Measurements from ENCODE around the gene TMEM200A. TPM values are rescaled to one million over a fixed set of nuclear protein-coding genes. Genes with fewer than 3 reads are reported as not detected.

TMEM200A gene
- total RNA-seq, 1 donor from 2014 or later, result 3.5 TPM

- Mint-ChIP-seq H3K27me3 (ENCODE audit: unreplicated experiment) (no peaks in the 10 kb centered on the region), H3K36me3 (ENCODE audit: low read depth, unreplicated experiment) (no peaks in the 10 kb centered on the region), H3K27ac (ENCODE audit: unreplicated experiment) (no peak overlapping the region), H3K9me3 (ENCODE audit: unreplicated experiment) (no peaks in the 10 kb centered on the region), H3K4me1 (ENCODE audit: unreplicated experiment) (no peaks in the 10 kb centered on the region), H3K4me3 (ENCODE audit: unreplicated experiment) (no peak overlapping the region)
- DNase-seq (ENCODE audit: low spot score), result no peak
- TF ChIP-seq CTCF (IDR thresholded peaks at IDR 0.05; ENCODE audit: unreplicated experiment), result no peak
Measured at GRCh38 chr6:130453230-130453629, 87.4 kb downstream of the TMEM200A start.

- H3K9me3 Mint-ChIP-seq (ENCODE audit: unreplicated experiment), result no peaks in the 10 kb centered on the region
- no peak overlapping the region for H3K27ac Mint-ChIP-seq (ENCODE audit: unreplicated experiment)
- no peak for DNase-seq (ENCODE audit: low spot score)
- H3K36me3 Mint-ChIP-seq (ENCODE audit: low read depth, unreplicated experiment), result no peaks in the 10 kb centered on the region
- TF ChIP-seq CTCF (IDR thresholded peaks at IDR 0.05; ENCODE audit: unreplicated experiment), result no peak
- H3K4me1 Mint-ChIP-seq (ENCODE audit: unreplicated experiment), result no peaks in the 10 kb centered on the region
- H3K27me3 Mint-ChIP-seq (ENCODE audit: unreplicated experiment), result peaks cover 1% of the 10 kb centered on the region
- no peak overlapping the region for H3K4me3 Mint-ChIP-seq (ENCODE audit: unreplicated experiment)
Measured at GRCh38 chr6:130457605-130458004, 91.8 kb downstream of the TMEM200A start.

DNA sequence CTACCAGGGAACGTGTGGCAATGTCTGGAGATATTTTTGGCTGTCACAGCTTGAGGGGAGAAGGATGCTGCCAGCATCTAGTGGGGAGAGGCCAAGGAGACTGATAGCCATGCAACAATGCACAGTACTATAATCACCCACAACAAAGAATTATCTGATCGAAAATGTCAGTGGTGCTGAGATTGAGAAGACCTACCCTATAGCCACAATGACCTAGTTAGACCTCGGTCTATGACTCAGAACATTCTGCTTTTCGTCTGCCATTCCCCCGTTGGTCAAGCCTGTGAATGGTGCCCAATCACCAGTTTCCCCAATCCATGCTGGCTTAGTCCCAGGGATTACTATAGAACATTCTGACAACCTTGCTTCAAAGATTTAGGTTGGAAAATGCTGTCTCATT, 93.5 kb downstream of the TMEM200A start:
- no peak overlapping the region for H3K4me3 Mint-ChIP-seq (ENCODE audit: unreplicated experiment)
- peaks cover 1% of the 10 kb centered on the region for H3K27me3 Mint-ChIP-seq (ENCODE audit: unreplicated experiment)
- no peaks in the 10 kb centered on the region for H3K36me3 Mint-ChIP-seq (ENCODE audit: low read depth, unreplicated experiment)
- no peak for DNase-seq (ENCODE audit: low spot score)
- no peaks in the 10 kb centered on the region for H3K9me3 Mint-ChIP-seq (ENCODE audit: unreplicated experiment)
- no peak for TF ChIP-seq CTCF (IDR thresholded peaks at IDR 0.05; ENCODE audit: unreplicated experiment)
- H3K27ac Mint-ChIP-seq (ENCODE audit: unreplicated experiment), result no peak overlapping the region
- no peaks in the 10 kb centered on the region for H3K4me1 Mint-ChIP-seq (ENCODE audit: unreplicated experiment)

GRCh38 chr6:130460934-130461333, 95.1 kb downstream of the TMEM200A start:
- Mint-ChIP-seq H3K36me3 (ENCODE audit: low read depth, unreplicated experiment) (no peaks in the 10 kb centered on the region), H3K27me3 (ENCODE audit: unreplicated experiment) (peaks cover 1% of the 10 kb centered on the region), H3K9me3 (ENCODE audit: unreplicated experiment) (no peaks in the 10 kb centered on the region)

More at GRCh38 chr6:130460934-130461333, 95.1 kb downstream of the TMEM200A start:
- no peak for DNase-seq (ENCODE audit: low spot score)
- Mint-ChIP-seq H3K27ac (ENCODE audit: unreplicated experiment) (no peak overlapping the region), H3K4me3 (ENCODE audit: unreplicated experiment) (no peak overlapping the region), H3K4me1 (ENCODE audit: unreplicated experiment) (no peaks in the 10 kb centered on the region)
- TF ChIP-seq CTCF (IDR thresholded peaks at IDR 0.05; ENCODE audit: unreplicated experiment), result no peak
